ENCODE measurements around the gene CDK7. TPM values are rescaled to one million over a fixed set of nuclear protein-coding genes. Genes with fewer than 3 reads are reported as not detected.

CDK7 gene
- total RNA-seq, 4 donors from 2014 or later: 21.8 to 40.7 (median 32.2) TPM

DNA sequence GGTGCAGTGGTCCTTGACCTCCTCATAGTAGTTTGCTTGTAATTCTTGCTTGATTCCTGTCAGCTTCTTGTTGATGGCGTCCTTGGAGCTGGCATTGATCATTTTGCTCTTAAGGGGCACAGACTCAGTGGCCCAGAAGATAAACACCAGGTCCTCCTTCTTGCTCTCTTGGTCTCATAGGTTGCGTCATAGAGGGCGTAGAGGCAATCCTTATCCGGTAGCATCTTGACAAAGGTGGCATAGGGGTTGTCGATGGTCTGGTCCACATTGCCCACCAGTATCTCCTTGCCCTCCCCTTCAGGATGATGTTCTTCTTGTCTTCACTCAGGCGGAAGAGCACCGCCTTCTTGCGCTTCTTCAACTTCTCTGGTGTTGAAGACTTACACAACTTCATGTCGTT lies 78.7 kb downstream of the CDK7 start:
- H3K36me3 ChIP-seq: peaks cover 0 to 73% (median 0%) of the 10 kb centered on the region in 3 donors
- no peaks in the 10 kb centered on the region for H3K9me3 ChIP-seq
- H3K4me3 ChIP-seq: no peak overlapping the region
- H3K4me1 ChIP-seq: no peaks in the 10 kb centered on the region
- intact Hi-C loops (cut with DNase I): no loop called here
- no peaks in the 10 kb centered on the region for H3K27me3 ChIP-seq
- TF ChIP-seq, protein P1, sequence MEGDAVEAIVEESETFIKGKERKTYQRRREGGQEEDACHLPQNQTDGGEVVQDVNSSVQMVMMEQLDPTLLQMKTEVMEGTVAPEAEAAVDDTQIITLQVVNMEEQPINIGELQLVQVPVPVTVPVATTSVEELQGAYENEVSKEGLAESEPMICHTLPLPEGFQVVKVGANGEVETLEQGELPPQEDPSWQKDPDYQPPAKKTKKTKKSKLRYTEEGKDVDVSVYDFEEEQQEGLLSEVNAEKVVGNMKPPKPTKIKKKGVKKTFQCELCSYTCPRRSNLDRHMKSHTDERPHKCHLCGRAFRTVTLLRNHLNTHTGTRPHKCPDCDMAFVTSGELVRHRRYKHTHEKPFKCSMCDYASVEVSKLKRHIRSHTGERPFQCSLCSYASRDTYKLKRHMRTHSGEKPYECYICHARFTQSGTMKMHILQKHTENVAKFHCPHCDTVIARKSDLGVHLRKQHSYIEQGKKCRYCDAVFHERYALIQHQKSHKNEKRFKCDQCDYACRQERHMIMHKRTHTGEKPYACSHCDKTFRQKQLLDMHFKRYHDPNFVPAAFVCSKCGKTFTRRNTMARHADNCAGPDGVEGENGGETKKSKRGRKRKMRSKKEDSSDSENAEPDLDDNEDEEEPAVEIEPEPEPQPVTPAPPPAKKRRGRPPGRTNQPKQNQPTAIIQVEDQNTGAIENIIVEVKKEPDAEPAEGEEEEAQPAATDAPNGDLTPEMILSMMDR (IDR thresholded peaks at IDR 0.05): no peak
- TF ChIP-seq POLR2A (IDR thresholded peaks at IDR 0.05): no peak
- no peak overlapping the region for H3K27ac ChIP-seq
- no peak for DNase-seq
- 93 to 94% methylated on average over 8 of the region's 9 CpGs for WGBS, 2 donors

DNA sequence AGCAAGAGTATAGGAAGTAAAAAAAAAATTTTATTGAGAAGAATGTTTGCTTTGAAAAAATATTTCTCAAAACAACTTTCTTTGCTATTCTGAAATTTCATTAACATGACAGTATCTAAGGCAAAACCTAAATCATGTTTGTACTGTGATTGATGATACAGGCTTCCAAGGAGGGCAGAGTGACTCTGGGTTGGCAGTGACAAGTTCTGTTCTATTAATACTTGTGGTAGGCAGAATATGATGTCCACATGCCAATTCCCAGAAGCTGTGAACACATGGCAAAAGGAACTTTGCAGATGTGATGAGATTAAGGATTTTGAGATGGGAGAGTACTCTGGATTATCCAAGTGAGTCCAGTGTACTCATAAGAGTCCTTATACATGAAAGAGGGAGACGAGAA lies 81.3 kb downstream of the CDK7 start:
- no peaks in the 10 kb centered on the region for H3K4me1 ChIP-seq
- intact Hi-C loops (cut with DNase I): no loop called here
- no peaks in the 10 kb centered on the region for H3K9me3 ChIP-seq
- no peak overlapping the region for H3K27ac ChIP-seq
- H3K4me3 ChIP-seq: no peak overlapping the region
- no peak for TF ChIP-seq POLR2A (IDR thresholded peaks at IDR 0.05)
- TF ChIP-seq, protein P1 (IDR thresholded peaks at IDR 0.05): no peak
- WGBS, 2 donors: 89 to 94% methylated on average over 1 of the region's 1 CpG
- no peak for DNase-seq
- no peaks in the 10 kb centered on the region for H3K27me3 ChIP-seq
- H3K36me3 ChIP-seq: peaks cover 0 to 66% (median 0%) of the 10 kb centered on the region in 3 donors

DNA sequence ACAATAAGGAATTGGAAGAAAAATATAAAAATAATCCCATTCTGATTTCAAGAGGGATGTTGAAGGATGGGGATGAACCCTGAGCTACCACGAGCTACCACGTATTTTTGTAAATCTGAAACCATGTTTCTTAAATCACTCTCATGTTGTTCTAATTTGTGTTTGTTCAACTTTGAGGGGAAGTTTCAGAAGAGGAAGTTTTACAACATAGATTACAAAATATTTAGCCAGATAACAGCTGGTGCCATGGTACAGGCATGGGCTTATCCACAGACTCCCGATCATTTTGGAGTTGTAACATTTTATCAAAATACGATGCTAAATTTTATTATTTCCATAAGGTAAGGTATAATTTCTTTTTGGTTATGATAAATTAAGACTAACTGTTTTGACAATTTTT lies 82.7 kb downstream of the CDK7 start:
- Histone ChIP-seq H3K9me3 (no peaks in the 10 kb centered on the region), H3K4me3 (no peak overlapping the region), H3K36me3 (peaks cover 0 to 52% (median 0%) of the 10 kb centered on the region in 3 donors), H3K4me1 (no peaks in the 10 kb centered on the region), H3K27me3 (no peaks in the 10 kb centered on the region), H3K27ac (no peak overlapping the region)
- TF ChIP-seq, protein P1 (IDR thresholded peaks at IDR 0.05): no peak
- no peak for TF ChIP-seq POLR2A (IDR thresholded peaks at IDR 0.05)
- DNase-seq: no peak
- intact Hi-C loops (cut with DNase I): no loop called here
- whole genome bisulfite sequencing, 2 donors: 77 to 92% methylated on average over 4 of the region's 4 CpGs

DNA sequence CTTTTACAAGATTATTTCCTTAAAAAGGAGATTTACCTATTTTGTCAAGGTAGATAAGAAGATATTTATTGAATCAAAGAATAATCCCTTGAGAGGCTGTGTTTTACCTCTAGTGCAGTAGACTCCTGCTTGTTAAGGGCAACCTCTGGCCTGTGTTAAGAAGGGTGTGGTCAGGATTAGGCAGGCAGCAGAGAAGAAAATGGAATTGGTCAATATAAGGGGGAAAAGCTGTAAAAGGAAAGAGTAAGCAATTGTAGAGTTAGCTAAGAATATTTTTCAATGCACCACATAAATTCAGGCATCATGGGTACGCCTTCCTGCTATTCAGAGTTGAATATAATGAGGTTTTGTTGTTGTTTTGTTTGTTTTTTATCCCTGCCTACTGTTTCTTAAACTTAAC lies 91.7 kb downstream of the CDK7 start:
- Histone ChIP-seq H3K9me3 (no peaks in the 10 kb centered on the region), H3K36me3 (no peaks in the 10 kb centered on the region), H3K27me3 (no peaks in the 10 kb centered on the region), H3K27ac (no peak overlapping the region), H3K4me3 (no peak overlapping the region), H3K4me1 (peaks cover 0 to under 1% (median 0%) of the 10 kb centered on the region in 3 donors)
- TF ChIP-seq POLR2A (IDR thresholded peaks at IDR 0.05): no peak
- TF ChIP-seq, protein P1 (IDR thresholded peaks at IDR 0.05): no peak
- intact Hi-C loops (cut with DNase I): no loop called here
- DNase-seq: no peak
- 85 to 86% methylated on average over 1 of the region's 1 CpG for WGBS, 2 donors

Other genes with a start within 250 kb of the CDK7 start
- 10 to 100 TPM; 19.4 to 43.5 (median 37.9) TPM for gene SLC30A5, start 140.9 kb upstream of the CDK7 start, total RNA-seq
- 10 to 100 TPM; 26.7 to 96.0 (median 57.1) TPM for gene CCNB1, start 67.7 kb upstream of the CDK7 start, total RNA-seq
- gene CENPH, start 45.3 kb upstream of the CDK7 start, total RNA-seq: 10 to 100 TPM in 1 of 4 donors, 1 to 10 TPM in 3; 4.8 to 10.4 (median 9.0) TPM
- 1 to 10 TPM; 4.4 to 6.5 (median 5.3) TPM for gene CCDC125, start 97.9 kb downstream of the CDK7 start, total RNA-seq
- gene AK6, start 134.6 kb downstream of the CDK7 start, total RNA-seq: 10 to 100 TPM; 10.7 to 23.0 (median 13.8) TPM
- gene TAF9, start 134.6 kb downstream of the CDK7 start, total RNA-seq: 10 to 100 TPM; 25.4 to 42.2 (median 37.7) TPM
- 10 to 100 TPM in 3 of 4 donors, 1 to 10 TPM in 1; 4.9 to 18.3 (median 10.9) TPM for gene RAD17, start 134.9 kb downstream of the CDK7 start, total RNA-seq
- 10 to 100 TPM; 12.4 to 24.5 (median 18.2) TPM for gene MARVELD2, start 180.2 kb downstream of the CDK7 start, total RNA-seq